GM06990 (cell line): ENCODE measurements around the gene PLCE1.

ENCODE experiments used
- DNase-seq: peaks from one replicate; pipeline ENCODE4 v3.0.0-alpha.2; 2011; ENCODE audit not compliant: insufficient read length; ENCODE audit errors: extremely low read depth
- H3K27me3 ChIP-seq: replicated peaks from 2 replicates; pipeline ENCODE4 v1.6.0; 2011; ENCODE audit warnings: low read length; ENCODE audit not compliant: control insufficient read depth, insufficient read depth
- H3K36me3 ChIP-seq: 2 replicates; pipeline ENCODE4 v1.5.1; 2011; ENCODE audit warnings: low read length; ENCODE audit not compliant: control insufficient read depth, insufficient read depth
- H3K4me3 ChIP-seq: replicated peaks from 2 replicates; pipeline ENCODE4 v1.5.1; 2011; ENCODE audit warnings: low read depth, mild to moderate bottlenecking, control low read depth, low read length
- CTCF ChIP-seq: IDR thresholded peaks from 2 replicates; pipeline ENCODE4 v1.5.1; 2011; ENCODE audit warnings: low read length, control low read depth, mild to moderate bottlenecking, inconsistent platforms; ENCODE audit not compliant: insufficient read depth, poor library complexity, severe bottlenecking

Gene PLCE1

GRCh38 chr10:94024407-94024806, 30.7 kb downstream of the PLCE1 start:
- DNase-seq, result no peak

GRCh38 chr10:94025806-94026205, 32.1 kb downstream of the PLCE1 start:
- no peak overlapping the region for H3K4me3 ChIP-seq
- TF ChIP-seq CTCF, result no peak

More at GRCh38 chr10:94024407-94024806, 30.7 kb downstream of the PLCE1 start:
- H3K4me3 ChIP-seq, result no peak overlapping the region
- no peaks in the 10 kb centered on the region for H3K27me3 ChIP-seq
- no peak for TF ChIP-seq CTCF
- no peaks in the 10 kb centered on the region for H3K36me3 ChIP-seq

GRCh38 chr10:94027197-94027596, 33.5 kb downstream of the PLCE1 start:
- DNase-seq, result no peak
- no peak for TF ChIP-seq CTCF
- H3K27me3 ChIP-seq, result no peaks in the 10 kb centered on the region

More at GRCh38 chr10:94025806-94026205, 32.1 kb downstream of the PLCE1 start:
- no peak for DNase-seq
- Histone ChIP-seq H3K36me3 (no peaks in the 10 kb centered on the region), H3K27me3 (no peaks in the 10 kb centered on the region)

GRCh38 chr10:94029955-94030354, 36.2 kb downstream of the PLCE1 start:
- no peak for DNase-seq
- Histone ChIP-seq H3K4me3 (no peak overlapping the region), H3K36me3 (no peaks in the 10 kb centered on the region), H3K27me3 (no peaks in the 10 kb centered on the region)
- no peak for TF ChIP-seq CTCF

More at GRCh38 chr10:94027197-94027596, 33.5 kb downstream of the PLCE1 start:
- H3K4me3 ChIP-seq, result no peak overlapping the region
- H3K36me3 ChIP-seq, result no peaks in the 10 kb centered on the region

- Histone ChIP-seq H3K4me3 (no peak overlapping the region), H3K27me3 (no peaks in the 10 kb centered on the region; the same call in 1 of the 2 replicates), H3K36me3 (no peaks in the 10 kb centered on the region)
- no peak for TF ChIP-seq CTCF
- no peak for DNase-seq
These were observed 42.4 kb downstream of the PLCE1 start for GRCh38 chr10:94035982-94036765.

- no peaks in the 10 kb centered on the region; the same call in 1 of the 2 replicates for H3K27me3 ChIP-seq
- H3K36me3 ChIP-seq, result no peaks in the 10 kb centered on the region
- H3K4me3 ChIP-seq, result no peak overlapping the region
- DNase-seq, result no peak
- no peak for TF ChIP-seq CTCF
These were observed 43.0 kb downstream of the PLCE1 start for GRCh38 chr10:94036766-94037033.
